ENCODE data around the gene TNFRSF1B.
"Not testable (repeated sequence)": the region's sequence is repeated elsewhere in the genome, so short reads cannot be mapped to it uniquely, and the experiment has no call there.

The TNFRSF1B gene

GRCh38 chr1:12194666-12195216, 27.9 kb downstream of the TNFRSF1B start:
- no peak for DNase-seq

GRCh38 chr1:12195416-12195815, 28.6 kb downstream of the TNFRSF1B start:
- no peak for DNase-seq

- DNase-seq, result no peak
Observed at GRCh38 chr1:12196641-12197482, 30.1 kb downstream of the TNFRSF1B start.

- DNase-seq, result peak; percentile 44
Observed at GRCh38 chr1:12197483-12197880, 30.7 kb downstream of the TNFRSF1B start.

- no peak for DNase-seq
Observed at GRCh38 chr1:12200208-12200607, 33.4 kb downstream of the TNFRSF1B start.

- DNase-seq, result no peak
Observed at GRCh38 chr1:12201352-12202189, 34.8 kb downstream of the TNFRSF1B start.

GRCh38 chr1:12202190-12202497, 35.4 kb downstream of the TNFRSF1B start:
- no peak for DNase-seq

- no peak for DNase-seq
Observed at GRCh38 chr1:12202577-12202976, 35.8 kb downstream of the TNFRSF1B start.

- DNase-seq, result no peak
Observed at GRCh38 chr1:12203216-12204007, 36.6 kb downstream of the TNFRSF1B start.

GRCh38 chr1:12204140-12204539, 37.3 kb downstream of the TNFRSF1B start:
- DNase-seq, result no peak

GRCh38 chr1:12204754-12205658, 38.2 kb downstream of the TNFRSF1B start:
- no peak for DNase-seq

- DNase-seq, result no peak
Observed at GRCh38 chr1:12206238-12206637, 39.4 kb downstream of the TNFRSF1B start.

GRCh38 chr1:12206792-12207424, 40.1 kb downstream of the TNFRSF1B start:
- peak; percentile 78 for DNase-seq

GRCh38 chr1:12208271-12208670, 41.5 kb downstream of the TNFRSF1B start:
- no peak for DNase-seq

- DNase-seq, result peak; percentile 63
Observed at GRCh38 chr1:12208764-12209494, 42.1 kb downstream of the TNFRSF1B start.

- no peak for DNase-seq
Observed at GRCh38 chr1:12209495-12209832, 42.7 kb downstream of the TNFRSF1B start.

- no peak for DNase-seq
Observed at GRCh38 chr1:12215118-12215961, 48.5 kb downstream of the TNFRSF1B start.

GRCh38 chr1:12219800-12220199, 53.0 kb downstream of the TNFRSF1B start:
- no peak for DNase-seq

- DNase-seq, result no peak
Observed at GRCh38 chr1:12220890-12221289, 54.1 kb downstream of the TNFRSF1B start.

GRCh38 chr1:12222700-12223099, 55.9 kb downstream of the TNFRSF1B start:
- not testable (repeated sequence) for DNase-seq

Measured in DMS79 (cell line).